HepG2 (cell line): ENCODE measurements around the gene PLEKHM2.

Experiments
- ELF4 ChIP-seq: sonication (generic); formaldehyde crosslinking; IDR thresholded peaks from 2 replicates; pipeline ENCODE4 v1.5.0; 2020; ENCODE audit warnings: missing genetic modification reagents, mild to moderate bottlenecking, moderate library complexity, borderline replicate concordance
- FOXK2 ChIP-seq: fragments of 450-650 bp; IDR thresholded peaks from 2 replicates; pipeline ENCODE4 v1.6.1; 2016
- FOXP4 ChIP-seq: sonication (generic); formaldehyde crosslinking; IDR thresholded peaks from 2 replicates; pipeline ENCODE4 v1.4.0; 2020; ENCODE audit warnings: missing genetic modification reagents
- GTF2F1 ChIP-seq: fragments of 150-350 bp; IDR thresholded peaks from 2 replicates; pipeline ENCODE4 v1.6.1; 2014; ENCODE audit warnings: low read length
- IRF2 ChIP-seq: IDR thresholded peaks from 2 replicates; pipeline ENCODE4 v1.6.1; 2018; ENCODE audit warnings: missing genetic modification reagents, missing compliant biosample characterization
- MED13 ChIP-seq: sonication (generic); formaldehyde crosslinking; IDR thresholded peaks from 2 replicates; pipeline ENCODE4 v1.5.0; 2020; ENCODE audit warnings: missing genetic modification reagents
- MXD1 ChIP-seq: sonication (generic); formaldehyde crosslinking; IDR thresholded peaks from 2 replicates; pipeline ENCODE4 v1.4.0; 2020; ENCODE audit warnings: mild to moderate bottlenecking, missing genetic modification reagents
- MXI1 ChIP-seq: IDR thresholded peaks from 3 replicates; pipeline ENCODE4 v1.6.1; 2012; ENCODE audit warnings: low read depth, low read length, inconsistent platforms, borderline replicate concordance
- SP1 ChIP-seq, 2 experiments: fragments of 450-650 bp in 1 of 2; sonication (generic) in 1 of 2; formaldehyde crosslinking in 1 of 2; IDR thresholded peaks; 2 replicates each; pipeline versions ENCODE4 v1.4.0 to v1.6.1; 2016 to 2020; ENCODE audit warnings: missing genetic modification reagents in 1 of 2
- ZNF629 ChIP-seq: sonication (generic); formaldehyde crosslinking; conservative IDR thresholded peaks from 2 replicates; pipeline ENCODE4 v1.5.0; 2020; ENCODE audit warnings: missing genetic modification reagents
- TF ChIP-seq, protein P1 (sequence below): sonication (generic); formaldehyde crosslinking; IDR thresholded peaks from 2 replicates; pipeline ENCODE4 v1.9.0; 2021; ENCODE audit warnings: missing genetic modification reagents, mild to moderate bottlenecking, borderline replicate concordance

GRCh38 chr1:15764890-15765289 is 80.8 kb downstream of the PLEKHM2 start:
- TF ChIP-seq MXI1 (no peak), MXD1 (CRISPR knock-in tag) (no peak), IRF2 (no peak), ZNF629 (CRISPR knock-in tag) (no peak), SP1 (IDR thresholded peaks at IDR 0.05) (no peak), SP1 (CRISPR knock-in tag; IDR thresholded peaks at IDR 0.05) (no peak), FOXK2 (no peak), GTF2F1 (no peak), MED13 (CRISPR knock-in tag) (no peak), ELF4 (no peak), FOXP4 (CRISPR knock-in tag) (no peak)
- TF ChIP-seq, protein P1, sequence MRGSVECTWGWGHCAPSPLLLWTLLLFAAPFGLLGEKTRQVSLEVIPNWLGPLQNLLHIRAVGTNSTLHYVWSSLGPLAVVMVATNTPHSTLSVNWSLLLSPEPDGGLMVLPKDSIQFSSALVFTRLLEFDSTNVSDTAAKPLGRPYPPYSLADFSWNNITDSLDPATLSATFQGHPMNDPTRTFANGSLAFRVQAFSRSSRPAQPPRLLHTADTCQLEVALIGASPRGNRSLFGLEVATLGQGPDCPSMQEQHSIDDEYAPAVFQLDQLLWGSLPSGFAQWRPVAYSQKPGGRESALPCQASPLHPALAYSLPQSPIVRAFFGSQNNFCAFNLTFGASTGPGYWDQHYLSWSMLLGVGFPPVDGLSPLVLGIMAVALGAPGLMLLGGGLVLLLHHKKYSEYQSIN (CRISPR knock-in tag): no peak
